ENCODE data around the gene BRF1. TPM values are rescaled to one million over a fixed set of nuclear protein-coding genes. Genes with fewer than 3 reads are reported as not detected.
"Not testable (repeated sequence)": the region's sequence is repeated elsewhere in the genome, so short reads cannot be mapped to it uniquely, and the experiment has no call there.

The BRF1 gene
- total and polyA plus RNA-seq, 9 donors, result 20.4 to 47.3 (median 37.1) TPM

- no peak for DNase-seq
- TF ChIP-seq POLR2A (IDR thresholded peaks at IDR 0.05), result no peak
- no peak for TF ChIP-seq EP300 (IDR thresholded peaks at IDR 0.05)
- TF ChIP-seq, protein P1, sequence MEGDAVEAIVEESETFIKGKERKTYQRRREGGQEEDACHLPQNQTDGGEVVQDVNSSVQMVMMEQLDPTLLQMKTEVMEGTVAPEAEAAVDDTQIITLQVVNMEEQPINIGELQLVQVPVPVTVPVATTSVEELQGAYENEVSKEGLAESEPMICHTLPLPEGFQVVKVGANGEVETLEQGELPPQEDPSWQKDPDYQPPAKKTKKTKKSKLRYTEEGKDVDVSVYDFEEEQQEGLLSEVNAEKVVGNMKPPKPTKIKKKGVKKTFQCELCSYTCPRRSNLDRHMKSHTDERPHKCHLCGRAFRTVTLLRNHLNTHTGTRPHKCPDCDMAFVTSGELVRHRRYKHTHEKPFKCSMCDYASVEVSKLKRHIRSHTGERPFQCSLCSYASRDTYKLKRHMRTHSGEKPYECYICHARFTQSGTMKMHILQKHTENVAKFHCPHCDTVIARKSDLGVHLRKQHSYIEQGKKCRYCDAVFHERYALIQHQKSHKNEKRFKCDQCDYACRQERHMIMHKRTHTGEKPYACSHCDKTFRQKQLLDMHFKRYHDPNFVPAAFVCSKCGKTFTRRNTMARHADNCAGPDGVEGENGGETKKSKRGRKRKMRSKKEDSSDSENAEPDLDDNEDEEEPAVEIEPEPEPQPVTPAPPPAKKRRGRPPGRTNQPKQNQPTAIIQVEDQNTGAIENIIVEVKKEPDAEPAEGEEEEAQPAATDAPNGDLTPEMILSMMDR (IDR thresholded peaks at IDR 0.05), result no peak
- Histone ChIP-seq H3K9me3 (no peaks in the 10 kb centered on the region), H3K4me1 (ENCODE audit: insufficient read depth) (peaks cover 21% of the 10 kb centered on the region), H3K27ac (no peak overlapping the region), H3K27me3 (no peaks in the 10 kb centered on the region), H3K36me3 (no peaks in the 10 kb centered on the region), H3K4me3 (no peak overlapping the region)
- intact Hi-C loops (cut with DNase I), result no loop called here
- WGBS, 3 donors, result 63 to 67% (median 65%) methylated on average over 13 of the region's 13 CpGs
Observed at GRCh38 chr14:105330491-105330895, 29.7 kb upstream of the BRF1 start.

DNA sequence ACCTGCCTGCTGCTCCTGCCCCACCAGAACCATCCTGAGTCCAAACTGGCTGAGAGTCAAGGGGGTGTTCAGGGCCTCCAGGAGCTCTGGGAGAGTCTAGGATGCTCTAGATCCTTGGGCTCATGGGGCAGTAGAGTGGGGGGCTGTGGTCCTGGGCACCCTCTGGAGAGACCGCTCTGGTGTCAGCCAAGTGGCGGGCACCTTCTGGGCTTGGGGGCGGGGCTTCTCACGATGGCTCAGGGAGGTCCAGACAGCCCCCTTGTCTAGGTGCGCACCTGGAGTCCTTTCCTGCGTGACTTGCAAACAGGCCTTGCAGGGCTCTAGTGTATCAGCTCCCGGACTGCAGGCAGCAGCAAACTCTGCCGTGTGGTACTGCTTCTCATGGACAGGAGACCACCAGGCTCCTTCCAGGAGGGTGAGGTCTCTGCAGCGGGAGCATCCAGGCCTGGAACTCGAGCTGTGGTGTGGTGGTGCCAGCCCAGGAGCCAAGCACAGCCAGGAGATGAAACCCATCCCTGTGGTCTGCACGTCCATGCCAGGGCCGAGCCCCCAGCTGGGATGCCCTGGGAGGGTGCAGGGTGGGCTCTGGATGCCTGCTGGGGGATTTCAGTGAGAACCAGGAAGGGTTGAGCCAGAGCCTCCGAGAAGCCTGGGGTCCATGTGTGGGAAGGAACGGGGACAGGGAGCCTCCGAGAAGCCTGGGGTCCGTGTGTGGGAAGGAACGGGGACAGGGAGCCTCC, 28.8 kb upstream of the BRF1 start:
- Histone ChIP-seq H3K9me3 (no peaks in the 10 kb centered on the region), H3K36me3 (no peaks in the 10 kb centered on the region), H3K4me1 (ENCODE audit: insufficient read depth) (peaks cover 25% of the 10 kb centered on the region), H3K4me3 (no peak overlapping the region), H3K27me3 (no peaks in the 10 kb centered on the region), H3K27ac (no peak overlapping the region)
- DNase-seq, result no peak
- TF ChIP-seq POLR2A (IDR thresholded peaks at IDR 0.05), result no peak
- TF ChIP-seq, protein P1 (IDR thresholded peaks at IDR 0.05), result no peak
- TF ChIP-seq EP300 (IDR thresholded peaks at IDR 0.05), result no peak
- 89 to 92% (median 90%) methylated on average over 16 to 17 of the region's 17 CpGs for WGBS, 3 donors
- intact Hi-C loops (cut with DNase I), result no loop called here

- no peaks in the 10 kb centered on the region for H3K9me3 ChIP-seq
- TF ChIP-seq, protein P1 (IDR thresholded peaks at IDR 0.05), result no peak
- no peak for TF ChIP-seq POLR2A (IDR thresholded peaks at IDR 0.05)
- no peak for TF ChIP-seq EP300 (IDR thresholded peaks at IDR 0.05)
- H3K4me1 ChIP-seq (ENCODE audit: insufficient read depth), result peaks cover 30% of the 10 kb centered on the region
- no peak overlapping the region for H3K4me3 ChIP-seq
- no peaks in the 10 kb centered on the region for H3K27me3 ChIP-seq
- no peak for DNase-seq
- no peak overlapping the region for H3K27ac ChIP-seq
- no peaks in the 10 kb centered on the region for H3K36me3 ChIP-seq
- intact Hi-C loops (cut with DNase I), result no loop called here
- WGBS, 3 donors, result 80 to 86% (median 81%) methylated on average over 15 of the region's 15 CpGs
Observed at GRCh38 chr14:105328678-105329390, 28.0 kb upstream of the BRF1 start.

GRCh38 chr14:105328070-105328677, 27.4 kb upstream of the BRF1 start:
- Histone ChIP-seq H3K36me3 (no peaks in the 10 kb centered on the region), H3K27ac (no peak overlapping the region), H3K27me3 (no peaks in the 10 kb centered on the region), H3K4me1 (ENCODE audit: insufficient read depth) (peaks cover 30% of the 10 kb centered on the region), H3K9me3 (no peaks in the 10 kb centered on the region), H3K4me3 (no peak overlapping the region)
- 84 to 90% (median 86%) methylated on average over 12 of the region's 12 CpGs for WGBS, 3 donors
- TF ChIP-seq EP300 (IDR thresholded peaks at IDR 0.05) (no peak), POLR2A (IDR thresholded peaks at IDR 0.05) (no peak)
- TF ChIP-seq, protein P1 (IDR thresholded peaks at IDR 0.05), result no peak
- no peak for DNase-seq
- intact Hi-C loops (cut with DNase I), result no loop called here

DNA sequence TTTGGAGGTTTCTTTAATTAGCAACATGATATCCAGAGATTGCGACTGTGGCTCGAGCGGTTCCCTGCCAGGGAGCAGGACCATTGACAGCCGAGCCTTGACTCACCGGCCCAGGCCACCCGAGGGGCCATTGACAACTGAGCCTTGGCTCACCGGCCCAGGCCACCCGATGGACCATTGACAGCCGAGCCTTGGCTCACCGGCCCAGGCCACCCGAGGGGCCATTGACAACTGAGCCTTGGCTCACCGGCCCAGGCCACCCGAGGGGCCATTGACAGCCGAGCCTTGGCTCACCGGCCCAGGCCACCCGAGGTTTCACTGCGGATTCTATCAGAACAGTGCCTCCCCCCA, 26.9 kb upstream of the BRF1 start:
- H3K9me3 ChIP-seq; H3K27me3 ChIP-seq; H3K36me3 ChIP-seq; DNase-seq; H3K27ac ChIP-seq; H3K4me3 ChIP-seq; intact Hi-C loops (cut with DNase I): not testable (repeated sequence)
- H3K4me1 ChIP-seq (ENCODE audit: insufficient read depth), result peaks cover 28% of the 10 kb centered on the region
- WGBS, 3 donors, result 81 to 83% (median 81%) methylated on average over 15 to 17 of the region's 17 CpGs

Data from ovary (tissue), 9 donors.